Fibroblast of lung (primary cell): ENCODE measurements around the gene MAL.

ENCODE experiments used
- EZH2 ChIP-seq: IDR thresholded peaks from 2 replicates; pipeline ENCODE4 v1.5.1; 2012; ENCODE audit warnings: low read length, control low read depth, mild to moderate bottlenecking; ENCODE audit errors: missing control alignments
- TF ChIP-seq, protein P1 (sequence below), 2 donors: IDR thresholded peaks in 1 of 2; conservative IDR thresholded peaks in 1 of 2; 1 replicate in 1 of 2; 2 replicates in 1 of 2; pipeline ENCODE4 v1.5.1; 2011 to 2012; ENCODE audit warnings: low read length in 2 of 2, control low read depth in 1 of 2, inconsistent platforms in 1 of 2, low read depth in 1 of 2, mild to moderate bottlenecking in 1 of 2

DNA sequence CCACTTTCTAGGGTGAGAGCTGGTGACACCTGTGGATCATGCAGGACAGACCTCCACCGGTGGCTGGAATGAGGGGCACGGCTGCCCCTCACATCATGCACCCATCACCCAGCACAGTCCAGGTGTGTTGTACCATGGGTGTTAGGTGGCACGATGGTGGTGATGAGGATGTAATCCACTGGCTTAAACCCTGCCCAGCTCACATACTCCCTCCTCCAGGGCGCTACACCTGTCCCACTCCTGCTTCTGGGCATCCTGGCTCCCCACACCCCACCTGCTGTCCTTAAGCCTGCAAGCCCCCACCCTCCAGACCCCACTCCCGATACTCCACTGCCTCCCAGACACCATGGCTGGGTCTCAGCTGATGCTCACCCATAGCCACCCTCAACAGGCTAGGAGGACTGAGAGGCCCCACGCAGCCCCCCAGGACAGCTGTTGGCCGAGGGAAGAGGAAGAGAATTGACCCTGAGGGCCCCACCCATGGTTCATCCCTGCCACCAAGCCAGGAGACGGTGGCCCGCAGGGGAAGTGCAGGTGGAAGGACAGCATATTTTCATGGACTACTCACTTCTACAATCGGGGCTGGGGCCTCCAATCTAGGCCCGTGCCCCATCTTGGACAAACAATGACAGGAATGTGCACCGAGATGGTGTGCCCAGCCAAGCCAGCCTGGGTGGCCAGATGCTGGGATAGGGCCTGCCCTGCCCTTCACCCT is 34.3 kb downstream of the MAL start:
- TF ChIP-seq, protein P1, sequence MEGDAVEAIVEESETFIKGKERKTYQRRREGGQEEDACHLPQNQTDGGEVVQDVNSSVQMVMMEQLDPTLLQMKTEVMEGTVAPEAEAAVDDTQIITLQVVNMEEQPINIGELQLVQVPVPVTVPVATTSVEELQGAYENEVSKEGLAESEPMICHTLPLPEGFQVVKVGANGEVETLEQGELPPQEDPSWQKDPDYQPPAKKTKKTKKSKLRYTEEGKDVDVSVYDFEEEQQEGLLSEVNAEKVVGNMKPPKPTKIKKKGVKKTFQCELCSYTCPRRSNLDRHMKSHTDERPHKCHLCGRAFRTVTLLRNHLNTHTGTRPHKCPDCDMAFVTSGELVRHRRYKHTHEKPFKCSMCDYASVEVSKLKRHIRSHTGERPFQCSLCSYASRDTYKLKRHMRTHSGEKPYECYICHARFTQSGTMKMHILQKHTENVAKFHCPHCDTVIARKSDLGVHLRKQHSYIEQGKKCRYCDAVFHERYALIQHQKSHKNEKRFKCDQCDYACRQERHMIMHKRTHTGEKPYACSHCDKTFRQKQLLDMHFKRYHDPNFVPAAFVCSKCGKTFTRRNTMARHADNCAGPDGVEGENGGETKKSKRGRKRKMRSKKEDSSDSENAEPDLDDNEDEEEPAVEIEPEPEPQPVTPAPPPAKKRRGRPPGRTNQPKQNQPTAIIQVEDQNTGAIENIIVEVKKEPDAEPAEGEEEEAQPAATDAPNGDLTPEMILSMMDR (conservative IDR thresholded peaks at IDR 0.05 in 1 of 2, IDR thresholded peaks at IDR 0.05 in 1 of 2; ENCODE audit: low read depth in 1 of 2, low read length in 2 of 2), result no peak
- TF ChIP-seq EZH2, result no peak
